Mesothelial cell of epicardium (in vitro differentiated cells): Measurements from ENCODE around the gene TMEM163. TPM values are rescaled to one million over a fixed set of nuclear protein-coding genes. Genes with fewer than 3 reads are reported as not detected.

ENCODE experiments used
- DNase-seq, 2 experiments: peaks; one replicate each; pipeline ENCODE4 v3.0.0; 2021; ENCODE audit warnings: low spot score in 2 of 2; ENCODE audit not compliant: unreplicated experiment in 2 of 2
- H3K27ac Mint-ChIP-seq: 2 replicates; pipeline ENCODE4 v1.8.0; 2021; ENCODE audit warnings: mixed read lengths
- H3K27me3 Mint-ChIP-seq: 2 replicates; pipeline ENCODE4 v1.8.0; 2021; ENCODE audit warnings: low read depth, mixed read lengths
- H3K36me3 Mint-ChIP-seq: 2 replicates; pipeline ENCODE4 v1.8.0; 2021; ENCODE audit warnings: mixed read lengths
- H3K4me1 Mint-ChIP-seq: 2 replicates; pipeline ENCODE4 v1.8.0; 2021; ENCODE audit warnings: mixed read lengths
- H3K4me3 Mint-ChIP-seq: 2 replicates; pipeline ENCODE4 v1.8.0; 2021; ENCODE audit warnings: mild to moderate bottlenecking, moderate library complexity, mixed read lengths
- H3K9me3 Mint-ChIP-seq: 2 replicates; pipeline ENCODE4 v1.8.0; 2021; ENCODE audit warnings: mixed read lengths
- total RNA-seq: library from RNA; stranded (reverse); gene quantifications from 3 replicates; pipeline ENCODE4 v1.2.1, GENCODE V29; 2021
- TF ChIP-seq, protein P1 (sequence below): fragments of 200-600 bp; sonication (generic); IDR thresholded peaks from one replicate; pipeline ENCODE4 v1.5.0; 2021; ENCODE audit warnings: antibody characterized with exemption; ENCODE audit not compliant: unreplicated experiment

Gene TMEM163
- total RNA-seq, 1 donor from 2014 or later: 0.47 TPM

DNA sequence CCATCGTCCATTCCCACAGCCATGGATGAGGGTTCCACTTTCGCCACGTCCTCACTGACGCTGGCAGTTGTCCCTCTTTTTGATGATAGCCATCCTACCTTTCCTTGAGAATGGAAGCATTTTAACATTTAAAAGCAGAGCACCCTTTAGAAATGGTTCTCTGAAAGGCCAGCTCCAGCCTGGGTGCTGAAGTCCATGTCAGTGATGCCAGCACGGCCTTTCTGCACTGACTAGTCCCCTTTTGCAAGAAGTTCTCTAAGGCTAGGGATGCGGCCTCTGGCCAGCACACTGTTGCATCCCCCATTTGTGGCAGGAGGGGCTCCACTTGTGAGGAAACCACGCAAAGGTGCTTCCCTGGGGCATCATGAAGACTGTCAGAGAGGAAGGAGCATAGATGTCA lies 261.4 kb downstream of the TMEM163 start:
- no peaks in the 10 kb centered on the region for H3K36me3 Mint-ChIP-seq
- DNase-seq: no peak
- peaks cover 12% of the 10 kb centered on the region for H3K27me3 Mint-ChIP-seq
- no peaks in the 10 kb centered on the region for H3K4me1 Mint-ChIP-seq
- no peak overlapping the region for H3K27ac Mint-ChIP-seq
- no peaks in the 10 kb centered on the region for H3K9me3 Mint-ChIP-seq
- H3K4me3 Mint-ChIP-seq: no peak overlapping the region
- TF ChIP-seq, protein P1, sequence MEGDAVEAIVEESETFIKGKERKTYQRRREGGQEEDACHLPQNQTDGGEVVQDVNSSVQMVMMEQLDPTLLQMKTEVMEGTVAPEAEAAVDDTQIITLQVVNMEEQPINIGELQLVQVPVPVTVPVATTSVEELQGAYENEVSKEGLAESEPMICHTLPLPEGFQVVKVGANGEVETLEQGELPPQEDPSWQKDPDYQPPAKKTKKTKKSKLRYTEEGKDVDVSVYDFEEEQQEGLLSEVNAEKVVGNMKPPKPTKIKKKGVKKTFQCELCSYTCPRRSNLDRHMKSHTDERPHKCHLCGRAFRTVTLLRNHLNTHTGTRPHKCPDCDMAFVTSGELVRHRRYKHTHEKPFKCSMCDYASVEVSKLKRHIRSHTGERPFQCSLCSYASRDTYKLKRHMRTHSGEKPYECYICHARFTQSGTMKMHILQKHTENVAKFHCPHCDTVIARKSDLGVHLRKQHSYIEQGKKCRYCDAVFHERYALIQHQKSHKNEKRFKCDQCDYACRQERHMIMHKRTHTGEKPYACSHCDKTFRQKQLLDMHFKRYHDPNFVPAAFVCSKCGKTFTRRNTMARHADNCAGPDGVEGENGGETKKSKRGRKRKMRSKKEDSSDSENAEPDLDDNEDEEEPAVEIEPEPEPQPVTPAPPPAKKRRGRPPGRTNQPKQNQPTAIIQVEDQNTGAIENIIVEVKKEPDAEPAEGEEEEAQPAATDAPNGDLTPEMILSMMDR: no peak

GRCh38 chr2:134455426-134455825 lies 263.4 kb downstream of the TMEM163 start:
- no peaks in the 10 kb centered on the region for H3K36me3 Mint-ChIP-seq
- H3K4me1 Mint-ChIP-seq: no peaks in the 10 kb centered on the region
- TF ChIP-seq, protein P1: no peak
- H3K27ac Mint-ChIP-seq: no peak overlapping the region
- H3K27me3 Mint-ChIP-seq: peaks cover 1% of the 10 kb centered on the region
- no peaks in the 10 kb centered on the region for H3K9me3 Mint-ChIP-seq
- DNase-seq: no peak
- no peak overlapping the region for H3K4me3 Mint-ChIP-seq

DNA sequence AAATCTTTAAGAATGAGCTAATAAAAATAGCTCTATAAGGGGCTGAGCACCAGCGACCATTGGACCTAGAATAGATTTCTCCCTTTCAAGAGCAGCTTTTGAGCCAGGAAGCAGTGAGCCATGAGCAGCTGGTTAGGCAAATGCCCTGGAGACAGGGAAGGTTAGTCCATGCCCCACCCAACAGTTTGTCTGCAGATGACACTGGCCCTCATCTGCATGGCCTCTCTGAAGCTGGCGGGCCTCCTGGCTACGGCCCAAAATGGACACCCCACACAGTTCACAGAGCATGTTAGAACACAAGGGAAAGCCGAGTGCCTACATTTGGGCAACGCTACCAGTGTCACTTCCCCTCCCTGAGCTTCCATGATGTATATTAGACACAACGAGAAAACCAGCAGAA lies 263.9 kb downstream of the TMEM163 start:
- Mint-ChIP-seq H3K4me1 (no peaks in the 10 kb centered on the region), H3K4me3 (no peak overlapping the region), H3K9me3 (no peaks in the 10 kb centered on the region), H3K27me3 (no peaks in the 10 kb centered on the region), H3K36me3 (no peaks in the 10 kb centered on the region), H3K27ac (no peak overlapping the region)
- TF ChIP-seq, protein P1: no peak
- no peak for DNase-seq

- Mint-ChIP-seq H3K27ac (no peak overlapping the region), H3K4me1 (no peaks in the 10 kb centered on the region), H3K36me3 (no peaks in the 10 kb centered on the region), H3K27me3 (no peaks in the 10 kb centered on the region), H3K9me3 (no peaks in the 10 kb centered on the region), H3K4me3 (no peak overlapping the region)
- DNase-seq: no peak
- TF ChIP-seq, protein P1: no peak
Observed at GRCh38 chr2:134454426-134454825, 264.4 kb downstream of the TMEM163 start.

- H3K4me3 Mint-ChIP-seq: no peak overlapping the region
- no peak for DNase-seq
- H3K9me3 Mint-ChIP-seq: no peaks in the 10 kb centered on the region
- no peak overlapping the region for H3K27ac Mint-ChIP-seq
- H3K4me1 Mint-ChIP-seq: no peaks in the 10 kb centered on the region
- H3K27me3 Mint-ChIP-seq: no peaks in the 10 kb centered on the region
- TF ChIP-seq, protein P1: no peak
- no peaks in the 10 kb centered on the region for H3K36me3 Mint-ChIP-seq
Observed at GRCh38 chr2:134453973-134454372, 264.8 kb downstream of the TMEM163 start.

DNA sequence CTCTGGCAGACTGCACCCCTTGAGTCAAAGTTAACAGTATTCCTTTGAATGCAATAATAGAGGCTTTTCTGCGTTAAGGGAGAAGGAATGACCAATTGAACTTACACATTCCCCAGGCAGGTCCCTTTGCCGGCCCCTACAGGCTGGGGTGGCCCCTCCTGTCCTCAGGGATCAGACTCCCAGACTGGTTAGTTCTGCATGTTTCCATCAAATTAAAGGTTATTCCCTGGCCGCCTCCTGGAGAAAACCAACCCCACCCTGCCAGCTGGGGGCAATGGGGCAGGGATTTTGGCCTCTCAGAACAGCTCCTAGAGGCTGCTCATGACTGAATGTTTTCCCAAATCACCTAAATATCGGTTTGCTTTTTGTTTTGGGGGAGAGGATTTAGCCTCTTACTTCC lies 265.3 kb downstream of the TMEM163 start:
- no peaks in the 10 kb centered on the region for H3K9me3 Mint-ChIP-seq
- H3K36me3 Mint-ChIP-seq: no peaks in the 10 kb centered on the region
- H3K4me3 Mint-ChIP-seq: no peak overlapping the region
- no peaks in the 10 kb centered on the region for H3K27me3 Mint-ChIP-seq
- H3K27ac Mint-ChIP-seq: no peak overlapping the region
- DNase-seq: no peak
- no peaks in the 10 kb centered on the region for H3K4me1 Mint-ChIP-seq
- TF ChIP-seq, protein P1: no peak
